Omental fat pad (tissue), 4 donors: Measurements from ENCODE around the gene CYCS. TPM values are rescaled to one million over a fixed set of nuclear protein-coding genes. Genes with fewer than 3 reads are reported as not detected.
"Not testable (repeated sequence)": the region's sequence is repeated elsewhere in the genome, so short reads cannot be mapped to it uniquely, and the experiment has no call there.

Experiments used
- ATAC-seq: fragments of 150-250 bp; one replicate; pipeline ENCODE4 v1.9.1; 2016; ENCODE audit warnings: mild to moderate bottlenecking, moderate library complexity; ENCODE audit not compliant: low FRiP score
- DNase-seq: peaks from one replicate; pipeline ENCODE4 v3.0.0-alpha.2; 2019; ENCODE audit warnings: low spot score
- total RNA-seq, 4 donors: library from RNA; depleted of rRNA; stranded (reverse); fragments of >200 nt; gene quantifications; one replicate each; pipeline ENCODE4 v1.1.0, GENCODE V29; 2016
- TF ChIP-seq, protein P1 (sequence below), 3 donors: fragments of 450-650 bp; IDR thresholded peaks; one replicate each; pipeline ENCODE4 v1.5.1; 2016 to 2017; ENCODE audit warnings: antibody characterized with exemption in 3 of 3, mild to moderate bottlenecking in 3 of 3, moderate library complexity in 2 of 3

CYCS gene
- total RNA-seq, 4 donors from 2014 or later, result 40.8 to 84.4 (median 56.1) TPM

DNA sequence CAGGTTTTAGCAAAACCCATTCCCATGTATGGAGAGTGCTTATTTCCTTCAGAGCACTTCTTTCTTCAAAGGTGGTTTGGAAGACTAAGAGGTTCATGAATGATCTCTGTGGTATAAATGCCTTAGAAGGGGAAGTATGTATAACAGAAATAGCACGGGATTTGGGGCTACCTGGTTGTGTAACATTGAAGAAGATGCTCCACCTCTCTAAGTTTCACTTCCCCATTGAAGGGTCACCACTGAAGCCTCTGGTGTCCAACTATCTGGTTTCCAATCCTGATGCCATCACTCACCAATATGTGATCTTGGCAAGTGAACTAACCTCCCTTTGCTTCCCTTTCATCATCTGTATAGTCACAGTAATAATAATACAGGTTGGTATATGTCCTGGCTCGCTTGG, 37.2 kb downstream of the CYCS start:
- no peak for ATAC-seq
- no peak for DNase-seq
- TF ChIP-seq, protein P1, sequence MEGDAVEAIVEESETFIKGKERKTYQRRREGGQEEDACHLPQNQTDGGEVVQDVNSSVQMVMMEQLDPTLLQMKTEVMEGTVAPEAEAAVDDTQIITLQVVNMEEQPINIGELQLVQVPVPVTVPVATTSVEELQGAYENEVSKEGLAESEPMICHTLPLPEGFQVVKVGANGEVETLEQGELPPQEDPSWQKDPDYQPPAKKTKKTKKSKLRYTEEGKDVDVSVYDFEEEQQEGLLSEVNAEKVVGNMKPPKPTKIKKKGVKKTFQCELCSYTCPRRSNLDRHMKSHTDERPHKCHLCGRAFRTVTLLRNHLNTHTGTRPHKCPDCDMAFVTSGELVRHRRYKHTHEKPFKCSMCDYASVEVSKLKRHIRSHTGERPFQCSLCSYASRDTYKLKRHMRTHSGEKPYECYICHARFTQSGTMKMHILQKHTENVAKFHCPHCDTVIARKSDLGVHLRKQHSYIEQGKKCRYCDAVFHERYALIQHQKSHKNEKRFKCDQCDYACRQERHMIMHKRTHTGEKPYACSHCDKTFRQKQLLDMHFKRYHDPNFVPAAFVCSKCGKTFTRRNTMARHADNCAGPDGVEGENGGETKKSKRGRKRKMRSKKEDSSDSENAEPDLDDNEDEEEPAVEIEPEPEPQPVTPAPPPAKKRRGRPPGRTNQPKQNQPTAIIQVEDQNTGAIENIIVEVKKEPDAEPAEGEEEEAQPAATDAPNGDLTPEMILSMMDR (IDR thresholded peaks at IDR 0.05), result no peak

DNA sequence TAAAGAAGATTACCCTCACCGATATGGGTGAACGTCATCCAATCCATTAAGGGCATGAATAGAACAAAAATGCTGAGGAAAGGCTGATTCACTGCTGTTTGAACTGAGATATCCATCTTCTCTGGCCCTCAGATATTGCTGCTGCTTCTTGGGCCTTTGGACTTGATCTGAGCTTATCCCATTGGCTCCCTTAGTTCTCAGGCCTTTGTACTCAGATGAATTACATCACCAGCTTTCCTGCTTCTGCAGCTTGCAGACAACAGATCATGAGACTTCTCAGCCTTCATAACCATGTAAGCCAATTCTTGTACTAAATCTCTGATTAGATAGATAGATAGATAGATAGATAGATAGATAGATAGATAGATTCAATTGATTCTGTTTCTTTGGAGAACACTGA, 40.2 kb downstream of the CYCS start:
- no peak for ATAC-seq
- TF ChIP-seq, protein P1 (IDR thresholded peaks at IDR 0.05), result no peak
- DNase-seq, result no peak

DNA sequence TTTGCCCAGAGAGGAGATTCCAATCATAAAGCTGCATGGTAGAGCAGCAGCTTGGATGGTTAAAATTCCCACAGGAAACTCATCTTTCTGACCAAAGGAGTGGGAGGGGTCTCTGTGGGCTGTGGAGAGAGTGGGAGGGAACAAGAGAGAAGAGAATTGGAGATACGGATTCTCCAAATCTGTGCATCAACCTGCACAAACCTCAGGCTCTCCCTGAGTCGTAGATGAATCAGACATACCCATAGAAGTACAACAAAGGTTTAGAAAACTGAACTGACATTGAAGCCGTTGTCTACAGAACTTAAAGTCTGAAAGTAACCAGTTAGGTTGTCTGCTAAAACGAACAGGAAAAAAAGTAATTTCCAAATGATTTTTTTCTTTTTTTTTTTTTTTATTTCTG, 41.9 kb downstream of the CYCS start:
- DNase-seq (no peak), ATAC-seq (no peak)
- TF ChIP-seq, protein P1 (IDR thresholded peaks at IDR 0.05), result no peak

DNA sequence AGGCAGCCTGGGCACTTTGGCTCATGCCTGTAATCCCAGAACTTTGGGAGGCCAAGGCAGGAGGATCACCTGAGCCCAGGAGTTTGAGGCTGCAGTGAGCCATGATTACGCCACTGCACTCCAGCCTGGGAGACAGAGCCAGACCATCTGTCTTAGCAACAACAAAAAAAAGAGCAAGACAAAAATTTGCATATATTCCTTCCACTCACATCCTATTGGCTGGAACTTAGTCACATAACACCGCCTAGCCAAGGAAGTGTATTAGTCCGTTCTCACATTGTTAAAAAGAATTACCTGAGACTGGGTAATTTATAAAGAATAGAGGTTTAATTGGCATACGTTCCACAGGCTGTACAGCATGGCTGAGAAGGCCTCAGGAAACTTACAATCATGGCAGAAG, 43.0 kb downstream of the CYCS start:
- ATAC-seq, DNase-seq: not testable (repeated sequence)

DNA sequence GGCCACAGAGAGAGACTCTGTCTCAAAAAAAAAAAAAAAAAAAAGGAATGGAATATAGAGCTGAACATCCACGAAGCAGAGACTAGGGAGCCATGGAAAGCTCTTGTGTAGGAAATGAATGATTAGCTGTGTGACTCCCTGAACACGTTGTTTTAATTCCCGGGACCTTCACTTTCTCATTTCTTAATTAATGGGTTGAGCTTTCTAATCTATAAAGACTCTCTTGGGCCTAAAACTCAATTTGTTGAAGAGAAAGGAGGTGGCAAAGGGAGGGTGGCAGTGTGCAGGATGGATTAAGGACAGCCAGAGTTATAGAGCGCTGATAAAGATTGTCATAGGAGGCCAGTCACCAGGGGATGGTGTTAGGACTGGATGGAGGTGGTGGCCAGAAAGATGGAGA, 48.0 kb downstream of the CYCS start:
- ATAC-seq (no peak), DNase-seq (no peak)
- TF ChIP-seq, protein P1 (IDR thresholded peaks at IDR 0.05), result no peak

DNA sequence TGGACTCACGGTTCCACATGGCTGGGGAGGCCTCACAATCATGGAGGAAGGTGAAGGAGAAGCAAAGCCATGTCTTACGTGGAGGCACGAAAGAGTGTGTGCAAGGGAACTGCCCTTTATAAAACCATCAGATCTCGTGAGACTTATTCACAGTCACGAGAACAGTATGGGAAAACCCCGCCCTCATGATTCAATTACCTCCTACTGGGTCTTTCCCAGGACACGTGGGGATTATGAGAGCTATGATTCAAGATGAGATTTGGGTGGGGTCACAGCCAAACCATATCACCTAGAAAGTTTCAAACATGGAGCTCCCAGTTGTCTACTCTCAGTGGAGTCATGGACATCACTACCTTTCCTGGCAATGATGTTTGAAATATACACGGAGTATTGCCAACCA, 49.6 kb downstream of the CYCS start:
- TF ChIP-seq, protein P1 (IDR thresholded peaks at IDR 0.05), result no peak
- ATAC-seq (no peak), DNase-seq (no peak)

DNA sequence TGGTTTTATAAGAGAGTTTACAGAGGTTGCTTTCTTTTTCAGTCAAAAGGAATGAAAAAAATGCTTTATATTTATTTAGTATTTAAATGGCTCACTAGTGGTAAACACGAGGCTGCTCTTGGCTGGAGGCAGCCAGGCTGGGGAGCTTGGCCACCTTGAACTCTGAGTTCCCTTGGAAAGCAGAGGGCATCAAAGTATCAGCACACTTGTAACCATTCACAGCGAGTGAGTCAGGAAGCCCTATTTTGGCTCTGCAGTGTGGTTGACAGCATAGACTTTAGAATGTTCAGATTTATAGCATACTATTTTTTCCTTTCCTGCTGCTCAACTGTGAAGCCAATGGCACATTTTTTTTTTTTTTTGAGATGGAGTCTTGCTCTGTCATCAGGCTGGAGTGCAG, 51.6 kb downstream of the CYCS start:
- ATAC-seq (no peak), DNase-seq (no peak)

More for the DNA sequence above, 51.6 kb downstream of the CYCS start:
- TF ChIP-seq, protein P1 (IDR thresholded peaks at IDR 0.05), result no peak

Other genes starting within 250 kb of the CYCS start
- 1 to 10 TPM; 4.3 to 8.6 (median 7.1) TPM for gene OSBPL3, start 145.1 kb downstream of the CYCS start, total RNA-seq
- not detected for gene NPVF, start 103.2 kb upstream of the CYCS start, total RNA-seq